ENCODE data around the gene FADS3. TPM values are rescaled to one million over a fixed set of nuclear protein-coding genes. Genes with fewer than 3 reads are reported as not detected.
A peak's percentile ranks its signal among the peaks of the same experiment; 100 is the strongest.

The FADS3 gene
- total and polyA plus RNA-seq, 9 of the 15 experiments (the other 6 are each of a cell fraction or from before 2014, with no cell fraction given) = 0.97 to 148 (median 92.7) TPM

GRCh38 chr11:61899146-61899841, 7.9 kb upstream of the FADS3 start:
- no TSS peak for BruUV-seq (replicated peaks)
- Histone ChIP-seq H3K4me2 (ENCODE audit: insufficient read depth, low read length) (no peak overlapping the region; the same call in 1 of the 2 replicates), H3K36me3 (ENCODE audit: control insufficient read depth, insufficient read depth, low read length) (peaks cover 79% of the 10 kb centered on the region; the same call in 2 of the 3 replicates), H3K27me3 (ENCODE audit: control insufficient read depth in 2 of 2, insufficient read depth in 2 of 2, low read length in 2 of 2) (no peaks in the 10 kb centered on the region), H3K27ac (ENCODE audit: extremely low read depth, low read depth, low read length) (no peak overlapping the region), H4K20me1 (replicated peaks; ENCODE audit: control insufficient read depth, insufficient read depth, low read length) (no peaks in the 10 kb centered on the region), H3K4me1 (replicated peaks in 1 of 2; ENCODE audit: control insufficient read depth in 2 of 2, insufficient read depth in 2 of 2, low read length in 2 of 2) (peaks cover 4 to 34% of the 10 kb centered on the region in 2 experiments; a peak in 4 of 5 replicates), H3K79me2 (ENCODE audit: control insufficient read depth, insufficient read depth, low read length) (no peaks in the 10 kb centered on the region), H2AFZ (ENCODE audit: low read depth, low read length) (peak overlapping the region; percentile 36; the same call in 1 of the 2 replicates), H3K4me3 (no peak overlapping the region), H3K9me1 (ENCODE audit: control insufficient read depth, insufficient read depth, low read length) (no peaks in the 10 kb centered on the region), H3K9me3 (replicated peaks; ENCODE audit: control insufficient read depth, insufficient read depth, low read depth, low read length) (no peaks in the 10 kb centered on the region), H3K9ac (ENCODE audit: insufficient read depth in 1 of 2, low read depth in 2 of 2, low read length in 2 of 2) (no peak overlapping the region)
- in situ Hi-C loops (cut with MboI) = loop anchor here (5.0 kb wide), 3 partner anchors 48 to 208 kb away; no protein-coding TSS in a partner anchor
- ChIA-PET POLR2A (interaction anchor here (0.7 to 10.7 kb wide), 7 partner anchors 9 to 256 kb away, joined by 3 to 109 read pairs (median 5); partner anchors contain the start of genes BEST1, FTH1 and INCENP), CTCF (ENCODE audit: low intra/inter-chr PET ratio) (interaction anchor here (0.6 to 6.7 kb wide), 8 partner anchors 48 to 208 kb away, joined by 3 to 98 read pairs (median 16); no protein-coding TSS in a partner anchor)
- peak; percentile 94 for FAIRE-seq
- ATAC-seq = peak; percentile 93
- intact Hi-C loops (cut with micrococcal nuclease) = loop anchor here (1.0 to 2.0 kb wide), 5 partner anchors 48 to 209 kb away; no protein-coding TSS in a partner anchor
- DNase-seq (ENCODE audit: extremely low read depth in 1 of 4, low spot score in 3 of 4) = peak; percentile 89 to 94 (median 94)
- WGBS (ENCODE audit: insufficient coverage, low coverage, missing lambda C conversion rate) = 36% methylated on average over 25 of the region's 27 CpGs
- TF ChIP-seq CEBPB (tag; IDR thresholded peaks at IDR 0.05) (no peak), POLR2AphosphoS5 (IDR thresholded peaks at IDR 0.05; ENCODE audit: control insufficient read depth, insufficient read depth, low read depth, low read length) (no peak), ZNF707 (CRISPR knock-in tag; conservative IDR thresholded peaks at IDR 0.05) (no peak), ZNF584 (CRISPR knock-in tag; IDR thresholded peaks at IDR 0.05; ENCODE audit: low read depth) (no peak), BMI1 (IDR thresholded peaks at IDR 0.05; ENCODE audit: low read length) (no peak), TCF7 (IDR thresholded peaks at IDR 0.05; ENCODE audit: borderline replicate concordance) (no peak), TBL1XR1 (IDR thresholded peaks at IDR 0.05; ENCODE audit: low read length in 2 of 2) (0 out of 4 replicates have a peak, but pooled peaks of 1 of the 2 experiments have one; percentile 45), KAT7 (CRISPR knock-in tag; IDR thresholded peaks at IDR 0.05; ENCODE audit: borderline replicate concordance) (no peak), PBX2 (CRISPR knock-in tag; IDR thresholded peaks at IDR 0.05; ENCODE audit: low read depth) (no peak), PBX2 (tag; conservative IDR thresholded peaks at IDR 0.05; ENCODE audit: low read depth) (no peak), ILF3 (IDR thresholded peaks at IDR 0.05; ENCODE audit: borderline replicate concordance) (no peak), MCM5 (IDR thresholded peaks at IDR 0.05; ENCODE audit: low read depth) (no peak), ZC3H4 (CRISPR knock-in tag; IDR thresholded peaks at IDR 0.05; ENCODE audit: borderline replicate concordance) (no peak), FOXA3 (CRISPR knock-in tag; conservative IDR thresholded peaks at IDR 0.05 in 1 of 2, IDR thresholded peaks at IDR 0.05 in 1 of 2) (no peak), ZNF311 (CRISPR knock-in tag; IDR thresholded peaks at IDR 0.05) (no peak), TAF1 (IDR thresholded peaks at IDR 0.05; ENCODE audit: control insufficient read depth, extremely low read depth, insufficient read depth, low read length, severe bottlenecking) (peak; percentile 21), RAD21 (CRISPR knock-in tag; conservative IDR thresholded peaks at IDR 0.05 in 1 of 2, IDR thresholded peaks at IDR 0.05 in 1 of 2) (peak; percentile 97 to 99)

Data from K562 (cell line).